SH-SY5Y (cell line): Measurements from ENCODE around the gene RPL13.

Experiments
- GATA2 ChIP-seq: IDR thresholded peaks from 2 replicates; pipeline ENCODE4 v1.6.1; 2011; ENCODE audit warnings: mild to moderate bottlenecking, low read depth, low read length
- GATA3 ChIP-seq: IDR thresholded peaks from 2 replicates; pipeline ENCODE4 v1.6.1; 2011; ENCODE audit warnings: low read depth, mild to moderate bottlenecking, low read length, moderate library complexity

DNA sequence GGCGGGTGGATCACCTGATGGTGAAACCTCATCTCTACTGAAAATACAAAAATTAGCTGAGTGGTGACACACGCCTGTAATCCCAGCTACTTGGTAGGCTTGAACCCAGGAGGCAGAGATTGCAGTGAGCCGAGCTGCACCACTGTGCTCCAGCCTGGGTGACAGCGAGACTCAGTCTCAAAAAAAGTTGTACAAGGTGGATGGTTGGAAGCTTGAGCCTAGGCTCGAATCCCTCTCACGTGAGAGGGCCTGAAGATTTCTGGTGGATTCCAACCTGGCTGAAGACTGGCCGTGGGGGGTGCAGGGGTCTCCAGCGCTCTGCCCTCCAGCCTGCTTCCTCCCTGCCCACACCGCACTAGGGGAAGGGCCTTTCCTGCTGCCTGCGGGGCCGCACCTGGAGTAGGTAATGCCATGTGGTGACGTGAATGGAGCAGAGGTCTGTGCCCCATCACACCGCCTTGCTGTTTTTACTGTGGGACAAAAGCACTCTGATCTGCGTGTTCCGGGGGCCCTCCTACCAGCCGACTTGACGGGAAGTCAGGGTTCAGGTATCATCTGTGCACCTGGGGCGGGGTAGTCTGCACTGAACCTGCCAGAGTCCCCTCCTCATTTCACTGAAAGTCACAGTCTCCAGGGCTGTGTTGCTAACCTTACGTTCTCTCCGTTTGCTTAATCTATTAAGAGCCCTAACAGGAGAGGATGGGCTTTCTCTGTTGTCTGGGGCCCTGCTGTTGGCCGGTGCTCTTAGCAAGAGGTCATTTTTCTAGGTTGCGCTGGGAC is 4.2 kb downstream of the RPL13 start:
- TF ChIP-seq GATA3 (no peak), GATA2 (no peak)
